Measurements from ENCODE around the gene FURIN.
"Not testable (repeated sequence)": the region's sequence is repeated elsewhere in the genome, so short reads cannot be mapped to it uniquely, and the experiment has no call there.

Gene FURIN

GRCh38 chr15:90871139-90871715, 2.8 kb downstream of the FURIN start:
- peak; percentile 72 for DNase-seq (ENCODE audit: low spot score)
- TF ChIP-seq CTCF (IDR thresholded peaks at IDR 0.05; ENCODE audit: extremely low read depth, missing control alignments): no peak

DNA sequence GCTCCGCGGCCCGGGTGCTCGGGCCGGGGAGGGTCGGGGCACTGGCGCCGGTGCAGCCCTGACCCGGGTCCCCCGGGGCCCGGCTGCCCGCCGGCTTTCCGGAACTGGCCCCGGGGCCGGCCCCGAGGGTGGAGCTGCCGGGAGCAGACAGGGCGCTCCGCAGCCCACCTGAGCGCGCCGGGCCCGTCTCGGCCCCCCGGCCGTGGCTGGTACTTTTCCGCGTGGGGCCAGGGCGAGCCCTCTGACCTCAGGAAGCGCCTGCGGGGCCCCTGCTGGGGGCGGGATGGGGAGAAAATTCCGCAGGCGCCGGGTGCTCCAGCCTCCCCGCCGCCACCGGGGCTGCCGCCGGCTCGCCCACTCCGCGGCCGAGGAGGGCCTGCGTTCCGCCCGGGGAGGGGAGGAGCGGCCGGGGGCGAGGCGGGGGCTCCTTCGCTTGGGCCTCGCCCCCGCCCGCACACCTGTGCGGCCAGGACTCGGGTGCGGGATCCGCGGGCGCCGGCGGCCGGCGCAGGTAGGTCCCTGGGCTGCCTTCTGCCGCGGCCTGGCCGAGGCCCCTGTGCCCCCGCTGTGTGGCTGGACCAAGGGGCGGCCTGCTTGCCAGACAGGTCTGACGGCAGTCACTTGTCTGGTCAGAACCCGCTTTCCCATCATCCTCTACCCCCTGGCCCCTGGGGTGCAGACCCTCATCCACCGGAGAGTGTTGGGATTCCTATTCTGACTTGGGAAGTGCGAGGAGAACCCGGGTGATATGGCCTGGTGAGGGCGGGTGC, 3.5 kb downstream of the FURIN start:
- DNase-seq (ENCODE audit: low spot score): peak; percentile 63
- no peak for TF ChIP-seq CTCF (IDR thresholded peaks at IDR 0.05; ENCODE audit: extremely low read depth, missing control alignments)

GRCh38 chr15:90872486-90873184, 4.2 kb downstream of the FURIN start:
- no peak for TF ChIP-seq CTCF (IDR thresholded peaks at IDR 0.05; ENCODE audit: extremely low read depth, missing control alignments)
- peak; percentile 70 for DNase-seq (ENCODE audit: low spot score)

DNA sequence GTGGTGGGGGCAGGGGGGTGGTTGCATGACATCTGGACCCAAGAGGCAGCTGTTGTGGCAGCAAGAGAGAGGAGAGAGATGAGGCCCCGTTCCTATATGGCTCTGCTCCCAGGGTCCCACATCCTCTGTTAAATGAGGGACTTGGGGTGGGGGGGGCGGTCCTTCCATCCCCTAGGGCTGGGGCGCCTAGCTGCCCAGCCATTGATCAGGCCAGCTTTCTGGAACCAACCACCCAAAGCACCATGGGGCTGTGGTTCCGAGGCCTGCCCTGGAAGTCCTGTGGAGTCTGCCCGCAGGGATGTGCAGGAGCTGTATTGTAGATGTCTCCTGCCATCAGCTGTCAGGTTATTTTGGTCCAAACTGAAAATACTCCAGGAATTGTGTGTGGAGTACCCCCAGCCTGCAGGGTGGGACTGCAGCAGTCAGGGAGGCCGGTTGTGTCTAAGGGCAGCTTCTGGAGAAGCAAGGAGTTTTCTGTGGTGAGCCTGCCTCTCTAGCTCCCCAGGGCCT, 5.2 kb downstream of the FURIN start:
- TF ChIP-seq CTCF (IDR thresholded peaks at IDR 0.05; ENCODE audit: extremely low read depth, missing control alignments): no peak
- DNase-seq (ENCODE audit: low spot score): no peak

DNA sequence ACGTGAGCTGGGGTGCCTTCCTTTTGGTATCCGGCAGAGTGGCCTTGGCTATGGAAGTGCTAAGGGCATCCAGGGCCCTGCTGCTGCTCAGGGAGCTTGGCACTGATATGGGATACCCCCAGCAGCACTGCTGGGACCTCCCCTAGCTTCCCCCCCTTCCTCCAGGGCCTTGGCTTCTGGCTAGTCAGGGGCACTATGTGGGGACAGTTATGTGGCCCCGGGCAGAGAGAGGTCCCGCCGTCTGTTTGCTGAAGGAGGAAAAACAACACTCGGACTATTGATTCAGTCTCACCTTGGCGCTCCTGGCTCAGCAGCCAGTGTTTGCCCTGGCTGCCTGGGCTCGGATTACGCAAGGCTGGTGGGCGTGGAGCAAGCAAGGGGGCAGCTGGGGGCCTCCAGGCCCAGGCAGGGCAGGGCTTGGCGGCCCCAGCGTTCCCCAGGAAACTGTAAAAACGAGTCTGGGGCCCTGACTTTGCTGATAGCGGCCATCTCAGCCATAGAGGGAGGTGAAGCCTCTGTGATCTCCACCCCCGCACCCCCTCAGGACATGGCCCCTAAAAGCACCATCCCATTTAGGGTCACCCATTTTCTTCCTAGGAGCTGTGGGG, 5.7 kb downstream of the FURIN start:
- no peak for DNase-seq (ENCODE audit: low spot score)
- no peak for TF ChIP-seq CTCF (IDR thresholded peaks at IDR 0.05; ENCODE audit: extremely low read depth, missing control alignments)

DNA sequence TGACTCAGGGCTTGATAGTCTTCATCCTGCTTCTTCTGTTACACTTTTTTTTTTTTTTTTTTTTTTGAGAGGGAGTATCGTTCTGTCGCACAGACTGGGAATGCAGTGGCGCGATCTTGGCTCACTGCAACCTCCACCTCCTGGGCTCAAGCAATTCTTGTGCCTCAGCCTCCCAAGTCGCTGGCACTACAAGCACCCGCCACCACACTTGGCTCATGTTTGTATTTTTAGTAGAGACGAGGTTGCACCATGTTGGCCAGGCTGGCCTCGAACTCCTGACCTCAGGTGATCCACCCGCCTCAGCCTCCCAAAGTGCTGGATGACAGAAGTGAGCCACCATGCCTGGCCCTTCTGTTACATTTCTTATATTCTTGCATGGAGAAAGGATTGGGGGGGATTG, 6.6 kb downstream of the FURIN start:
- DNase-seq (ENCODE audit: low spot score): not testable (repeated sequence)

- no peak for DNase-seq (ENCODE audit: low spot score)
- no peak for TF ChIP-seq CTCF (IDR thresholded peaks at IDR 0.05; ENCODE audit: extremely low read depth, missing control alignments)
These were observed 7.2 kb downstream of the FURIN start for GRCh38 chr15:90875549-90875981.

Data from GM20000 (cell line).